PC-9 (cell line): ENCODE measurements around the gene LENG9. TPM values are rescaled to one million over a fixed set of nuclear protein-coding genes. Genes with fewer than 3 reads are reported as not detected.

ENCODE experiments used
- BruUV-seq: library from RNA; stranded (reverse); fragments of 400-500 nt; replicated peaks from 2 replicates; lab custom pipeline; 2021; lab: Mats Ljungman, UMichigan
- CTCF ChIA-PET: fragments of 300-600 bp; sonication (Branson Sonifier 250); formaldehyde crosslinking; loops from one replicate; lab custom pipeline; 2022; ENCODE audit warnings: antibody characterized with exemption; lab: Charles Lee
- POLR2A ChIA-PET: fragments of 300-600 bp; sonication (Branson Sonifier 250); formaldehyde crosslinking; loops from one replicate; lab custom pipeline; 2022; ENCODE audit warnings: antibody characterized with exemption; ENCODE audit not compliant: unreplicated experiment; lab: Charles Lee
- DNase-seq, 2 experiments: peaks; one replicate each; pipeline versions ENCODE4 v3.0.0 to v3.0.0-alpha.2; 2015 to 2022; ENCODE audit warnings: mixed read lengths in 1 of 2
- H2AFZ ChIP-seq: fragments of 200-600 bp; sonication (generic); 2 replicates; pipeline ENCODE4 v1.8.1; 2017; ENCODE audit warnings: antibody characterized with exemption
- H3F3A ChIP-seq: fragments of 200-600 bp; sonication (generic); 2 replicates; pipeline ENCODE4 v1.8.1; 2017; ENCODE audit warnings: antibody characterized with exemption, mild to moderate bottlenecking, low read depth; ENCODE audit not compliant: insufficient read depth
- H3K27ac ChIP-seq: fragments of 200-600 bp; sonication (generic); 2 replicates; pipeline ENCODE4 v1.6.1; 2016; ENCODE audit warnings: mixed run types
- H3K27me3 ChIP-seq: fragments of 200-600 bp; sonication (generic); 2 replicates; pipeline ENCODE4 v1.6.1; 2016; ENCODE audit warnings: low read depth, mixed run types; ENCODE audit not compliant: insufficient read depth
- H3K36me3 ChIP-seq: fragments of 200-600 bp; sonication (generic); 2 replicates; pipeline ENCODE4 v1.6.1; 2016; ENCODE audit warnings: low read depth, mixed run types
- H3K4me1 ChIP-seq: fragments of 200-600 bp; sonication (generic); replicated peaks from 2 replicates; pipeline ENCODE4 v1.6.1; 2016; ENCODE audit warnings: mixed run types; ENCODE audit not compliant: insufficient read depth
- H3K4me2 ChIP-seq: fragments of 200-600 bp; sonication (generic); 2 replicates; pipeline ENCODE4 v1.6.1; 2017; ENCODE audit warnings: mixed run types
- H3K4me3 ChIP-seq: fragments of 200-600 bp; sonication (generic); 2 replicates; pipeline ENCODE4 v1.6.1; 2016; ENCODE audit warnings: mixed run types
- H3K79me2 ChIP-seq: fragments of 200-600 bp; sonication (generic); 2 replicates; pipeline ENCODE4 v1.6.1; 2017; ENCODE audit warnings: low read depth, mixed run types
- H3K9me2 ChIP-seq: fragments of 200-600 bp; sonication (generic); 2 replicates; pipeline ENCODE4 v1.8.1; 2017; ENCODE audit warnings: mild to moderate bottlenecking; ENCODE audit not compliant: insufficient read depth
- H3K9me3 ChIP-seq: fragments of 200-600 bp; sonication (generic); 2 replicates; pipeline ENCODE4 v1.8.1; 2016; ENCODE audit warnings: low read depth; ENCODE audit not compliant: insufficient read depth
- H4K20me1 ChIP-seq: fragments of 200-600 bp; sonication (generic); 2 replicates; pipeline ENCODE4 v1.8.1; 2017; ENCODE audit not compliant: insufficient read depth
- EZH2 ChIP-seq: fragments of 200-600 bp; sonication (generic); IDR thresholded peaks from 2 replicates; pipeline ENCODE4 v1.8.0; 2017; ENCODE audit warnings: antibody characterized with exemption, low read depth
- intact Hi-C: fragments of 100-400 bp; cut with micrococcal nuclease; formaldehyde crosslinking; loops from one replicate; pipeline ENCODE4 v1.10.0; 2022; ENCODE audit not compliant: unreplicated experiment
- total RNA-seq: library from RNA; stranded (reverse); gene quantifications from 2 replicates; pipeline ENCODE4 v1.2.3, GENCODE V29; 2021
- TF ChIP-seq, protein P1 (sequence below): fragments of 200-600 bp; sonication (generic); conservative IDR thresholded peaks from 2 replicates; pipeline ENCODE4 v1.6.1; 2017; ENCODE audit warnings: mixed run types, antibody characterized with exemption, mild to moderate bottlenecking, moderate library complexity

LENG9 gene
- total RNA-seq, 1 experiment from 2014 or later, result 7.0 TPM

- H3K36me3 ChIP-seq, result no peaks in the 10 kb centered on the region
- H4K20me1 ChIP-seq, result no peaks in the 10 kb centered on the region
- H3K4me2 ChIP-seq, result no peak overlapping the region
- H3K4me3 ChIP-seq, result no peak overlapping the region
- ChIA-PET POLR2A (no interaction called here), CTCF (no interaction called here)
- no peaks in the 10 kb centered on the region for H3K9me3 ChIP-seq
- H3F3A ChIP-seq, result peaks cover 8% of the 10 kb centered on the region; the same call in 1 of the 2 replicates
- H3K4me1 ChIP-seq, result no peaks in the 10 kb centered on the region
- peaks cover 55% of the 10 kb centered on the region for H3K27me3 ChIP-seq
- TF ChIP-seq EZH2, result no peak
- TF ChIP-seq, protein P1, sequence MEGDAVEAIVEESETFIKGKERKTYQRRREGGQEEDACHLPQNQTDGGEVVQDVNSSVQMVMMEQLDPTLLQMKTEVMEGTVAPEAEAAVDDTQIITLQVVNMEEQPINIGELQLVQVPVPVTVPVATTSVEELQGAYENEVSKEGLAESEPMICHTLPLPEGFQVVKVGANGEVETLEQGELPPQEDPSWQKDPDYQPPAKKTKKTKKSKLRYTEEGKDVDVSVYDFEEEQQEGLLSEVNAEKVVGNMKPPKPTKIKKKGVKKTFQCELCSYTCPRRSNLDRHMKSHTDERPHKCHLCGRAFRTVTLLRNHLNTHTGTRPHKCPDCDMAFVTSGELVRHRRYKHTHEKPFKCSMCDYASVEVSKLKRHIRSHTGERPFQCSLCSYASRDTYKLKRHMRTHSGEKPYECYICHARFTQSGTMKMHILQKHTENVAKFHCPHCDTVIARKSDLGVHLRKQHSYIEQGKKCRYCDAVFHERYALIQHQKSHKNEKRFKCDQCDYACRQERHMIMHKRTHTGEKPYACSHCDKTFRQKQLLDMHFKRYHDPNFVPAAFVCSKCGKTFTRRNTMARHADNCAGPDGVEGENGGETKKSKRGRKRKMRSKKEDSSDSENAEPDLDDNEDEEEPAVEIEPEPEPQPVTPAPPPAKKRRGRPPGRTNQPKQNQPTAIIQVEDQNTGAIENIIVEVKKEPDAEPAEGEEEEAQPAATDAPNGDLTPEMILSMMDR, result no peak
- no peak for DNase-seq
- no peaks in the 10 kb centered on the region for H3K9me2 ChIP-seq
- H2AFZ ChIP-seq, result no peak overlapping the region
- intact Hi-C loops, result no loop called here
- no TSS peak for BruUV-seq
- H3K27ac ChIP-seq, result no peak overlapping the region
- no peaks in the 10 kb centered on the region for H3K79me2 ChIP-seq
Measured at GRCh38 chr19:54416695-54417491, 46.7 kb downstream of the LENG9 start.

- H3K4me2 ChIP-seq, result no peak overlapping the region
- ChIA-PET POLR2A (no interaction called here), CTCF (no interaction called here)
- H3F3A ChIP-seq, result peaks cover 8% of the 10 kb centered on the region; the same call in 1 of the 2 replicates
- H3K9me2 ChIP-seq, result no peaks in the 10 kb centered on the region
- intact Hi-C loops, result no loop called here
- H3K36me3 ChIP-seq, result no peaks in the 10 kb centered on the region
- no peak overlapping the region for H3K27ac ChIP-seq
- peaks cover 55% of the 10 kb centered on the region for H3K27me3 ChIP-seq
- no peaks in the 10 kb centered on the region for H3K79me2 ChIP-seq
- H4K20me1 ChIP-seq, result no peaks in the 10 kb centered on the region
- no peaks in the 10 kb centered on the region for H3K9me3 ChIP-seq
- H3K4me3 ChIP-seq, result no peak overlapping the region
- no peak for DNase-seq
- no peaks in the 10 kb centered on the region for H3K4me1 ChIP-seq
- TF ChIP-seq EZH2, result no peak
- TF ChIP-seq, protein P1, result no peak
- BruUV-seq, result no TSS peak
- H2AFZ ChIP-seq, result no peak overlapping the region
Measured at GRCh38 chr19:54415901-54416673, 47.5 kb downstream of the LENG9 start.

GRCh38 chr19:54415208-54415900 lies 48.2 kb downstream of the LENG9 start, which contains the start of gene TTYH1:
TTYH1 (plus strand) TSS chr19:54415464; CDS start chr19:54415553, 89 bp downstream.
- POLR2A ChIA-PET, result no interaction called here
- Histone ChIP-seq H3K4me1 (no peaks in the 10 kb centered on the region), H4K20me1 (no peaks in the 10 kb centered on the region), H3K4me3 (no peak within 1 kb of the TSS), H3K27me3 (peaks cover 55% of the 10 kb centered on the region), H3K9me2 (no peaks in the 10 kb centered on the region), H3K4me2 (no peak within 1 kb of the TSS), H2AFZ (no peak within 1 kb of the TSS), H3K36me3 (no peaks in the 10 kb centered on the region), H3F3A (peaks cover 8% of the 10 kb centered on the region; the same call in 1 of the 2 replicates), H3K9me3 (no peaks in the 10 kb centered on the region), H3K27ac (no peak within 1 kb of the TSS), H3K79me2 (no peaks in the 10 kb centered on the region)
- intact Hi-C loops, result no loop called here
- CTCF ChIA-PET, result no interaction called here
- TF ChIP-seq EZH2, result no peak
- TF ChIP-seq, protein P1, result no peak
- BruUV-seq, result no TSS peak
- no peak for DNase-seq
